ENCODE results near the gene KIFC1.
"Not testable (repeated sequence)": the region's sequence is repeated elsewhere in the genome, so short reads cannot be mapped to it uniquely, and the experiment has no call there.

KIFC1 gene

GRCh38 chr6:33375143-33375671 is 16.4 kb upstream of the KIFC1 start:
- no peak for DNase-seq

DNA sequence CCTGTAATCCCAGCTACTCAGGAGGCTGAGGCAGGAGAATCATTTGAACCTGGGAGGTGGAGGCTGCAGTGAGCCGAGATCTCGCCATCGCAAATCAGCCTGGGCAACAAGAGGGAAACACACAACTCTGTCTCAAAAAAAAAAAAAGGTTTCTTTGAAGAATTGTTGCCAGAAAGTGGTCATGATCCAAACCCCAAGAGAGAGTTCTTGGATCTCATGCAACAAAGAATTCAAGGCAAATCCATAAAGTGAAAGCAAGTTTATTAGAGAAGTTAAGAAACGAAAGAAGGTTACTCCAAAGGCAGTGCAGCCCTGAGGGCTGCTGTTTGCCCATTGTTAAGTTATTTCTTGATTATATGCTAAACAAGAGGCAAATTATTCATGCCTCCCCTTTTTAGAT is 14.5 kb upstream of the KIFC1 start:
- no peak for DNase-seq

DNA sequence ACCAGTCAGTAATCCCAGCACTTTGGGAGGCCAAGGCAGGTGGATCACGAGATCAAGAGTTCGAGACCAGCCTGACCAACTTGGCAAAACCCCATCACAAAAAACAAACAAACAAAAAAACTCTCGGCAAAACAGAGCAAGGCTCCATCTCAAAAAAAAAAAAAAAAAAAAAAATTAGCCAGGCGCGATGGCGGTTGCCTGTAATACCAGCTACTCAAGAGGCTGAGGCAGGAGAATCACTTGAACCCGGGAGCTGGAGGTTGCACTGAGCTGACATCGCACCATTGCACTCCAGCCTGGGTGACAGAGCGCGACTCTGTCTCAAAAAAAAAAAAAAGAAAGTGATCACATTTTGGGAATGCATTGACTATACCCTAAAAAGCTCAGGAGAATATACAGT is 12.4 kb upstream of the KIFC1 start:
- not testable (repeated sequence) for DNase-seq

- DNase-seq: no peak
These were observed 11.2 kb upstream of the KIFC1 start for GRCh38 chr6:33380272-33380981.

- DNase-seq: no peak
These were observed 8.0 kb upstream of the KIFC1 start for GRCh38 chr6:33383427-33384185.

DNA sequence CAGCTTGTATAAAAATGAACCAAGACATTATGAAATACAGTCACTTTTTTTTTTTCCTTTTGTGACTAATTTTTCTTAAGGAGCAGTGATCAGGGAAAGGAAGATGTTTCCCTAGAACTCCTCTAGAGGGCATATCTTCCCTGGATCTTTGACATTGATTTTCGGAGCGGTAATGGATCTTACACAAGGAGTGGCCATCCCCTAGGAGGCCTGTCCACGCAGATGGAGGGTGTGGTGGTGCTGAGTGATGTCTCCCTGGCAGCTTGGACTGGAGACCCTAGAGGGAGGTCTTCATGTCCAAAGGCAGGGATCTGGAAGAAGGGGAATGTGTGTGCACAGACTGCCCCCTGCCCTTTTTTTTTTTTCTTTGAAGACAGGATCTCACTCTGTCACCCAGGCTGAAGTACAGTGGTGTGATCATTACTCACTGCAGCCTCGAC is 7.0 kb upstream of the KIFC1 start:
- no peak for DNase-seq

GRCh38 chr6:33390173-33390572 is 1.4 kb upstream of the KIFC1 start:
- no peak for DNase-seq

- no peak for DNase-seq
These were observed 801 bp upstream of the KIFC1 start for GRCh38 chr6:33390767-33391277.

GRCh38 chr6:33391922-33392594 is 435 bp downstream of the KIFC1 start:
- DNase-seq: no peak

DNA sequence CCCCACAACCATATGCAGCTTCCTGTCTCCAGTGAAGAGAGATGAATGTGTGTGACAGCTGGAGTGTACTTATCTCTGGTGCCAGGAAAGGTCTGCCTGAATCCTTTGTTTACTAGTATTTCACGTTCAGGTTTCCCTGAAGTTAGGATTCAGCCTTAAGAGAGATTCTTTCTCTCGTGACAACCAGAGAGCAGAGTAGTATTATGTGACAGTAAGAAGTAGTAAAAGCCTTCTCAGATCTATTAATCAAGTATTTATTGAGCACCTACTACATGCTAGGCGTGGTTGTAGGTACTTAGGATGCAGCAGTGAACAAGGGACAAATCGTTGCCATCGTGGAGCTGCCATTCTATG is 949 bp downstream of the KIFC1 start:
- DNase-seq: no peak

- no peak for DNase-seq
These were observed 1.4 kb downstream of the KIFC1 start for GRCh38 chr6:33392979-33393378.

- DNase-seq: no peak
These were observed 5.9 kb downstream of the KIFC1 start for GRCh38 chr6:33397541-33397940.

DNA sequence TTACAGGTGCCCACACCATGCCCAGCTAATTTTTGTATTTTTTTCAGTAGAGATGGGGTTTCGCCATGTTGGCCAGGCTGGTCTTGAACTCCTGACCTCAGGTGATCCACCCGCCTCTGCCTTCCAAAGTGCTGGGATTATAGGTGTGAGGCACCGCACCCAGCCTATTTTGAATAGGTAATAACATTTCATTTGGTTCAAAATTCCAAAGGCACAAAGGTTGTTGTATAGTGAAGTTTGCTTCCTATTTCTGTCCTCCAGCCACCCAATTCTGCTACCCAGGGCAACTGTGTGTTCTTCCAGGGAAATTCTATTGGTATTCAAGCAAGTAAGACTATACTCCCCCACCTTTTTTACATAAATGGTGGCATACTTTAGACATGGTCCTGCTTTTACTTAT is 7.0 kb downstream of the KIFC1 start:
- not testable (repeated sequence) for DNase-seq

DNA sequence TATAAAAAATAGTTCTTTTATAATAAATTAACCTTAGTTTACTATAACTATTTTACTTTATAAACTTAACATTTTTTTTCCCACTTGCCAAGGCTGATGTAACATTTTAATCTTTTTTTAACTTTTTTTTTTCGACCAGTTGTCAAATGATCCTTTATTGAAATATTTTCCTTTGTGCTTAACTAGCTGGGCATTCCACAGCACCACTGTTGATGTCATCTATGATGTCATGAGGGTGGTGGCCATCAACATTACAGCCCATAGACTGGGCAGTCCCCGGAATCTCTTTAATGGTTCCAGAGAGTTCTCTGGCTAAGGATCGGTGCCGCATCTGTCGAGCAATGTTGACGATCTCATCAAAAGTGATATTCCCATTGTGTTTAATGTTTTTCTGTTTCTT is 8.3 kb downstream of the KIFC1 start:
- DNase-seq: not testable (repeated sequence)

DNA sequence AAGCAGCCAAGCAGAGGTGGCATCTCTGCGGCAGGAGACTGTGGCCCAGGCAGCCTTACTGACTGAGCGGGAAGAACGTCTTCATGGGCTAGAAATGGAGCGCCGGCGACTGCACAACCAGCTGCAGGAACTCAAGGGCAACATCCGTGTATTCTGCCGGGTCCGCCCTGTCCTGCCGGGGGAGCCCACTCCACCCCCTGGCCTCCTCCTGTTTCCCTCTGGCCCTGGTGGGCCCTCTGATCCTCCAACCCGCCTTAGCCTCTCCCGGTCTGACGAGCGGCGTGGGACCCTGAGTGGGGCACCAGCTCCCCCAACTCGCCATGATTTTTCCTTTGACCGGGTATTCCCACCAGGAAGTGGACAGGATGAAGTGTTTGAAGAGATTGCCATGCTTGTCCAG is 13.3 kb downstream of the KIFC1 start:
- DNase-seq: no peak

GRCh38 chr6:33405386-33405940 is 13.8 kb downstream of the KIFC1 start:
- no peak for DNase-seq

GRCh38 chr6:33406126-33406525 is 14.5 kb downstream of the KIFC1 start:
- DNase-seq: no peak

- no peak for DNase-seq
These were observed 15.6 kb downstream of the KIFC1 start for GRCh38 chr6:33407132-33407718.

GRCh38 chr6:33410050-33410710 is 18.6 kb downstream of the KIFC1 start:
- DNase-seq: peak; percentile 99

DNA sequence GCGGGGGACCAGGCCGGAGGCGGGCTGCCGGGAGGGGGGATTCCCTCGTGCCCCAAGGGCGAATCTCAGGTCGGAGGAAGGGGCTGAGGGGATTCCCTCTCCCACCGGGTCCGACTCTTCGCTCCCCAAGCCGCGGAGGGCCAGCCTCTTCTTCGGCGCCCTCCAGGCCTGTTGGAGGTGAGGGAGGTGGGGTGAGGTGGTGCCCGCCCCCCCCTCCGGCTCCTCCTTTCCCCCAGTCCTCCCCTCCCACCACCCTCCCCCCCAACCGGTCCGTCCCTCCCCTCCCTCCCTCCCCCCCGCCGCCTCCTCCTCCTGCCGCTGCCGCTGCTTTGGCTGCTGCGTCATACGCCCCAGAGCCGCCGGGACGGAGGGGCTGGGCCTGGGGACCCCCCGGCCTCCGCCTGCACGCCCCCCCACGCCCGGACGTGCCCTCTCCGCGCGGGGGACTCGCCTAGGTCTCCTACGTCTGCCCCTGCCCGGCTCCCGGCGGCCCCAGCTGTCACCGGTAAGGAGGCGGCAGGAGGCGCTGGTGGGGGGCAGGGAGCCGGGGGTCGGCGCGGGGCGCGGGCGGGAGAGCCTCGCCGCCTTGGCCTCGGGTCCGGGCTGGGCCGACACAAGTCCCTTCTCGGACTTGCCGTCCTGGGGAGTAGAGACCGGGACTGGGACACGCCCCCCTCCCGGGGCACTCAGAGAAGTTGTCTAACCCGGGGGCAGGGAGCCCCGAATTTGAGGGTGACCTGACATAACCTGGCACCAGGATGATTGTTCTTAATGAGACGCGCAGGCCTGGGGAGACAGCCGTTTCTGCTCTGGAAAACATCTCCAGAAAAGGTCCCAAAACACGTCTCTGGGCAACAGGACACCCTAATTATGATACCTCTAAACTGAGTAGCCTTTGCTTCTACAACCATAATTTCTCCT is 19.3 kb downstream of the KIFC1 start, which contains the start of gene PHF1:
PHF1 (plus strand) TSS at position 304 of the 921 bp plus-strand sequence. CDS start 1,250 bp downstream, outside the sequence.
- DNase-seq: peak; percentile 83

- no peak for DNase-seq
These were observed 20.0 kb downstream of the KIFC1 start for GRCh38 chr6:33411632-33412005.

Data from activated CD8-positive, alpha-beta memory T cell treated with anti-CD3 and anti-CD28 coated beads, Interleukin-2, amount 50 U/mL, for 48 hours (primary cell).